HEK293 (cell line): ENCODE data around the gene RPRD1B.

Experiments used
- BCL11B ChIP-seq: fragments of 450-650 bp; formaldehyde crosslinking; IDR thresholded peaks from 2 replicates; pipeline ENCODE4 v1.5.1; 2016; ENCODE audit warnings: low read depth, missing biosample characterization, missing genetic modification characterization
- GLI2 ChIP-seq: fragments of 450-650 bp; formaldehyde crosslinking; IDR thresholded peaks from 2 replicates; pipeline ENCODE4; 2017; ENCODE audit warnings: missing biosample characterization, missing genetic modification characterization, low read depth, borderline replicate concordance
- MEIS1 ChIP-seq: sonication (generic); formaldehyde crosslinking; IDR thresholded peaks from 2 replicates; pipeline ENCODE4 v1.8.1; 2022; ENCODE audit warnings: missing genetic modification reagents, mild to moderate bottlenecking, borderline replicate concordance
- PATZ1 ChIP-seq: fragments of 450-650 bp; formaldehyde crosslinking; IDR thresholded peaks from 2 replicates; pipeline ENCODE4 v1.5.1; 2016; ENCODE audit warnings: missing biosample characterization, missing genetic modification characterization
- SP3 ChIP-seq: fragments of 450-650 bp; formaldehyde crosslinking; IDR thresholded peaks from 2 replicates; pipeline ENCODE4 v1.5.1; 2016; ENCODE audit warnings: missing biosample characterization, missing genetic modification characterization
- ZBTB21 ChIP-seq: fragments of 450-650 bp; formaldehyde crosslinking; IDR thresholded peaks from 2 replicates; pipeline ENCODE4 v1.5.1; 2017; ENCODE audit warnings: missing biosample characterization, missing genetic modification characterization
- ZBTB49 ChIP-seq: fragments of 450-650 bp; formaldehyde crosslinking; IDR thresholded peaks from 2 replicates; pipeline ENCODE4 v1.5.1; 2016; ENCODE audit warnings: missing biosample characterization, missing genetic modification characterization, low read depth
- ZBTB8A ChIP-seq: fragments of 450-650 bp; formaldehyde crosslinking; IDR thresholded peaks from 2 replicates; pipeline ENCODE4 v1.5.1; 2016; ENCODE audit warnings: missing biosample characterization, missing genetic modification characterization
- ZFP41 ChIP-seq: fragments of 450-650 bp; formaldehyde crosslinking; IDR thresholded peaks from 2 replicates; pipeline ENCODE4 v1.5.1; 2016; ENCODE audit warnings: missing biosample characterization, missing genetic modification characterization, borderline replicate concordance
- ZIC2 ChIP-seq: fragments of 450-650 bp; formaldehyde crosslinking; IDR thresholded peaks from 2 replicates; pipeline ENCODE4 v1.5.1; 2016; ENCODE audit warnings: missing biosample characterization, missing genetic modification characterization
- ZNF133 ChIP-seq: fragments of 450-650 bp; formaldehyde crosslinking; IDR thresholded peaks from 2 replicates; pipeline ENCODE4 v1.5.1; 2016; ENCODE audit warnings: missing biosample characterization, missing genetic modification characterization
- ZNF292 ChIP-seq: fragments of 450-650 bp; formaldehyde crosslinking; IDR thresholded peaks from 2 replicates; pipeline ENCODE4 v1.5.1; 2016; ENCODE audit warnings: low read depth, missing biosample characterization, missing genetic modification characterization, borderline replicate concordance
- ZNF404 ChIP-seq: fragments of 450-650 bp; formaldehyde crosslinking; IDR thresholded peaks from 2 replicates; pipeline ENCODE4 v1.5.1; 2017; ENCODE audit warnings: missing biosample characterization, missing genetic modification characterization
- ZNF514 ChIP-seq: fragments of 450-650 bp; formaldehyde crosslinking; IDR thresholded peaks from 2 replicates; pipeline ENCODE4 v1.5.1; 2016; ENCODE audit warnings: missing biosample characterization, missing genetic modification characterization
- ZNF549 ChIP-seq: fragments of 450-650 bp; IDR thresholded peaks from 2 replicates; pipeline ENCODE4 v1.5.1; 2018; ENCODE audit warnings: missing biosample characterization, missing genetic modification characterization, mild to moderate bottlenecking, inconsistent platforms, moderate library complexity
- ZNF830 ChIP-seq: fragments of 450-650 bp; IDR thresholded peaks from 2 replicates; pipeline ENCODE4 v1.5.0; 2018; ENCODE audit warnings: missing biosample characterization, missing genetic modification characterization, low read depth, mild to moderate bottlenecking, moderate library complexity
- TF ChIP-seq, protein P1 (sequence below): fragments of 450-650 bp; formaldehyde crosslinking; IDR thresholded peaks from 2 replicates; pipeline ENCODE4 v1.5.1; 2016; ENCODE audit warnings: missing biosample characterization, missing genetic modification characterization
- TF ChIP-seq, protein P2 (sequence below): fragments of 450-650 bp; formaldehyde crosslinking; IDR thresholded peaks from 2 replicates; pipeline ENCODE4 v1.5.1; 2017; ENCODE audit warnings: missing biosample characterization, missing genetic modification characterization
- TF ChIP-seq, protein P3 (sequence below): fragments of 450-650 bp; formaldehyde crosslinking; IDR thresholded peaks from 2 replicates; pipeline ENCODE4 v1.5.1; 2016; ENCODE audit warnings: missing biosample characterization, missing genetic modification characterization, borderline replicate concordance
- TF ChIP-seq, protein P4 (sequence below): fragments of 450-650 bp; formaldehyde crosslinking; conservative IDR thresholded peaks from 2 replicates; pipeline ENCODE4 v1.5.1; 2016; ENCODE audit warnings: low read depth, missing biosample characterization, missing genetic modification characterization

The RPRD1B gene

GRCh38 chr20:38033330-38034107, at the start of gene RPRD1B, which contains the start of gene TTI1 (continued):
- TF ChIP-seq SP3 (tag by site-specific recombination) (peak; percentile 70), ZNF133 (tag by site-specific recombination) (no peak), ZNF292 (tag by site-specific recombination) (no peak), ZBTB49 (tag by site-specific recombination) (no peak), MEIS1 (CRISPR knock-in tag) (no peak), ZFP41 (tag by site-specific recombination) (no peak), GLI2 (tag by site-specific recombination) (no peak), ZBTB8A (tag by site-specific recombination) (peak; percentile 60; the same call in 1 of the 2 replicates), PATZ1 (tag by site-specific recombination) (no peak), ZNF830 (tag by site-specific recombination) (no peak), ZIC2 (tag by site-specific recombination) (no peak), ZBTB21 (tag by site-specific recombination) (peak; percentile 49; the same call in 1 of the 2 replicates), ZNF549 (no peak), ZNF404 (tag by site-specific recombination) (no peak), ZNF514 (tag by site-specific recombination) (no peak), BCL11B (peak; percentile 97)
- TF ChIP-seq, protein P1, sequence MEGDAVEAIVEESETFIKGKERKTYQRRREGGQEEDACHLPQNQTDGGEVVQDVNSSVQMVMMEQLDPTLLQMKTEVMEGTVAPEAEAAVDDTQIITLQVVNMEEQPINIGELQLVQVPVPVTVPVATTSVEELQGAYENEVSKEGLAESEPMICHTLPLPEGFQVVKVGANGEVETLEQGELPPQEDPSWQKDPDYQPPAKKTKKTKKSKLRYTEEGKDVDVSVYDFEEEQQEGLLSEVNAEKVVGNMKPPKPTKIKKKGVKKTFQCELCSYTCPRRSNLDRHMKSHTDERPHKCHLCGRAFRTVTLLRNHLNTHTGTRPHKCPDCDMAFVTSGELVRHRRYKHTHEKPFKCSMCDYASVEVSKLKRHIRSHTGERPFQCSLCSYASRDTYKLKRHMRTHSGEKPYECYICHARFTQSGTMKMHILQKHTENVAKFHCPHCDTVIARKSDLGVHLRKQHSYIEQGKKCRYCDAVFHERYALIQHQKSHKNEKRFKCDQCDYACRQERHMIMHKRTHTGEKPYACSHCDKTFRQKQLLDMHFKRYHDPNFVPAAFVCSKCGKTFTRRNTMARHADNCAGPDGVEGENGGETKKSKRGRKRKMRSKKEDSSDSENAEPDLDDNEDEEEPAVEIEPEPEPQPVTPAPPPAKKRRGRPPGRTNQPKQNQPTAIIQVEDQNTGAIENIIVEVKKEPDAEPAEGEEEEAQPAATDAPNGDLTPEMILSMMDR (tag by site-specific recombination), result peak; percentile 60; the same call in 1 of the 2 replicates
- TF ChIP-seq, protein P2, sequence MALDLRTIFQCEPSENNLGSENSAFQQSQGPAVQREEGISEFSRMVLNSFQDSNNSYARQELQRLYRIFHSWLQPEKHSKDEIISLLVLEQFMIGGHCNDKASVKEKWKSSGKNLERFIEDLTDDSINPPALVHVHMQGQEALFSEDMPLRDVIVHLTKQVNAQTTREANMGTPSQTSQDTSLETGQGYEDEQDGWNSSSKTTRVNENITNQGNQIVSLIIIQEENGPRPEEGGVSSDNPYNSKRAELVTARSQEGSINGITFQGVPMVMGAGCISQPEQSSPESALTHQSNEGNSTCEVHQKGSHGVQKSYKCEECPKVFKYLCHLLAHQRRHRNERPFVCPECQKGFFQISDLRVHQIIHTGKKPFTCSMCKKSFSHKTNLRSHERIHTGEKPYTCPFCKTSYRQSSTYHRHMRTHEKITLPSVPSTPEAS, result no peak
- TF ChIP-seq, protein P3, sequence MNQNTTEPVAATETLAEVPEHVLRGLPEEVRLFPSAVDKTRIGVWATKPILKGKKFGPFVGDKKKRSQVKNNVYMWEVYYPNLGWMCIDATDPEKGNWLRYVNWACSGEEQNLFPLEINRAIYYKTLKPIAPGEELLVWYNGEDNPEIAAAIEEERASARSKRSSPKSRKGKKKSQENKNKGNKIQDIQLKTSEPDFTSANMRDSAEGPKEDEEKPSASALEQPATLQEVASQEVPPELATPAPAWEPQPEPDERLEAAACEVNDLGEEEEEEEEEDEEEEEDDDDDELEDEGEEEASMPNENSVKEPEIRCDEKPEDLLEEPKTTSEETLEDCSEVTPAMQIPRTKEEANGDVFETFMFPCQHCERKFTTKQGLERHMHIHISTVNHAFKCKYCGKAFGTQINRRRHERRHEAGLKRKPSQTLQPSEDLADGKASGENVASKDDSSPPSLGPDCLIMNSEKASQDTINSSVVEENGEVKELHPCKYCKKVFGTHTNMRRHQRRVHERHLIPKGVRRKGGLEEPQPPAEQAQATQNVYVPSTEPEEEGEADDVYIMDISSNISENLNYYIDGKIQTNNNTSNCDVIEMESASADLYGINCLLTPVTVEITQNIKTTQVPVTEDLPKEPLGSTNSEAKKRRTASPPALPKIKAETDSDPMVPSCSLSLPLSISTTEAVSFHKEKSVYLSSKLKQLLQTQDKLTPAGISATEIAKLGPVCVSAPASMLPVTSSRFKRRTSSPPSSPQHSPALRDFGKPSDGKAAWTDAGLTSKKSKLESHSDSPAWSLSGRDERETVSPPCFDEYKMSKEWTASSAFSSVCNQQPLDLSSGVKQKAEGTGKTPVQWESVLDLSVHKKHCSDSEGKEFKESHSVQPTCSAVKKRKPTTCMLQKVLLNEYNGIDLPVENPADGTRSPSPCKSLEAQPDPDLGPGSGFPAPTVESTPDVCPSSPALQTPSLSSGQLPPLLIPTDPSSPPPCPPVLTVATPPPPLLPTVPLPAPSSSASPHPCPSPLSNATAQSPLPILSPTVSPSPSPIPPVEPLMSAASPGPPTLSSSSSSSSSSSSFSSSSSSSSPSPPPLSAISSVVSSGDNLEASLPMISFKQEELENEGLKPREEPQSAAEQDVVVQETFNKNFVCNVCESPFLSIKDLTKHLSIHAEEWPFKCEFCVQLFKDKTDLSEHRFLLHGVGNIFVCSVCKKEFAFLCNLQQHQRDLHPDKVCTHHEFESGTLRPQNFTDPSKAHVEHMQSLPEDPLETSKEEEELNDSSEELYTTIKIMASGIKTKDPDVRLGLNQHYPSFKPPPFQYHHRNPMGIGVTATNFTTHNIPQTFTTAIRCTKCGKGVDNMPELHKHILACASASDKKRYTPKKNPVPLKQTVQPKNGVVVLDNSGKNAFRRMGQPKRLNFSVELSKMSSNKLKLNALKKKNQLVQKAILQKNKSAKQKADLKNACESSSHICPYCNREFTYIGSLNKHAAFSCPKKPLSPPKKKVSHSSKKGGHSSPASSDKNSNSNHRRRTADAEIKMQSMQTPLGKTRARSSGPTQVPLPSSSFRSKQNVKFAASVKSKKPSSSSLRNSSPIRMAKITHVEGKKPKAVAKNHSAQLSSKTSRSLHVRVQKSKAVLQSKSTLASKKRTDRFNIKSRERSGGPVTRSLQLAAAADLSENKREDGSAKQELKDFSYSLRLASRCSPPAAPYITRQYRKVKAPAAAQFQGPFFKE (tag by site-specific recombination), result no peak
- TF ChIP-seq, protein P4, sequence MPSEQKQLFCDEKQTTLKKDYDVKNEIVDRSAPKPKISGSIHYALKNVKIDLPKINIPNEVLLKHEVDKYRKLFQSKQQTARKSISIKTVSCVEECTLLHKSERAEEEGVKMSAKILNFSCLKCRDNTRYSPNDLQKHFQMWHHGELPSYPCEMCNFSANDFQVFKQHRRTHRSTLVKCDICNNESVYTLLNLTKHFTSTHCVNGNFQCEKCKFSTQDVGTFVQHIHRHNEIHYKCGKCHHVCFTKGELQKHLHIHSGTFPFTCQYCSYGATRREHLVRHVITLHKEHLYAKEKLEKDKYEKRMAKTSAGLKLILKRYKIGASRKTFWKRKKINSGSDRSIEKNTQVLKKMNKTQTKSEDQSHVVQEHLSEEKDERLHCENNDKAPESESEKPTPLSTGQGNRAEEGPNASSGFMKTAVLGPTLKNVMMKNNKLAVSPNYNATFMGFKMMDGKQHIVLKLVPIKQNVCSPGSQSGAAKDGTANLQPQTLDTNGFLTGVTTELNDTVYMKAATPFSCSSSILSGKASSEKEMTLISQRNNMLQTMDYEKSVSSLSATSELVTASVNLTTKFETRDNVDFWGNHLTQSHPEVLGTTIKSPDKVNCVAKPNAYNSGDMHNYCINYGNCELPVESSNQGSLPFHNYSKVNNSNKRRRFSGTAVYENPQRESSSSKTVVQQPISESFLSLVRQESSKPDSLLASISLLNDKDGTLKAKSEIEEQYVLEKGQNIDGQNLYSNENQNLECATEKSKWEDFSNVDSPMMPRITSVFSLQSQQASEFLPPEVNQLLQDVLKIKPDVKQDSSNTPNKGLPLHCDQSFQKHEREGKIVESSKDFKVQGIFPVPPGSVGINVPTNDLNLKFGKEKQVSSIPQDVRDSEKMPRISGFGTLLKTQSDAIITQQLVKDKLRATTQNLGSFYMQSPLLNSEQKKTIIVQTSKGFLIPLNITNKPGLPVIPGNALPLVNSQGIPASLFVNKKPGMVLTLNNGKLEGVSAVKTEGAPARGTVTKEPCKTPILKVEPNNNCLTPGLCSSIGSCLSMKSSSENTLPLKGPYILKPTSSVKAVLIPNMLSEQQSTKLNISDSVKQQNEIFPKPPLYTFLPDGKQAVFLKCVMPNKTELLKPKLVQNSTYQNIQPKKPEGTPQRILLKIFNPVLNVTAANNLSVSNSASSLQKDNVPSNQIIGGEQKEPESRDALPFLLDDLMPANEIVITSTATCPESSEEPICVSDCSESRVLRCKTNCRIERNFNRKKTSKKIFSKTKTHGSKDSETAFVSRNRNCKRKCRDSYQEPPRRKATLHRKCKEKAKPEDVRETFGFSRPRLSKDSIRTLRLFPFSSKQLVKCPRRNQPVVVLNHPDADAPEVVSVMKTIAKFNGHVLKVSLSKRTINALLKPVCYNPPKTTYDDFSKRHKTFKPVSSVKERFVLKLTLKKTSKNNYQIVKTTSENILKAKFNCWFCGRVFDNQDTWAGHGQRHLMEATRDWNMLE (tag by site-specific recombination), result peak; percentile 80
